HepG2 (cell line): ENCODE results near the gene PPIL3. TPM values are rescaled to one million over a fixed set of nuclear protein-coding genes. Genes with fewer than 3 reads are reported as not detected.
A peak's percentile ranks its signal among the peaks of the same experiment; 100 is the strongest.

Source experiments
- FOXA1 ChIP-seq, 2 experiments: fragments of 450-650 bp in 1 of 2; sonication (generic) in 1 of 2; formaldehyde crosslinking in 1 of 2; IDR thresholded peaks; 2 replicates each; pipeline versions ENCODE4 v1.4.0 to v1.6.1; 2016 to 2020; ENCODE audit warnings: missing genetic modification reagents in 1 of 2
- GMEB2 ChIP-seq: IDR thresholded peaks from 2 replicates; pipeline ENCODE4 v1.6.1; 2016; ENCODE audit warnings: missing biosample characterization, missing genetic modification reagents, low read depth
- KDM2A ChIP-seq: sonication (generic); formaldehyde crosslinking; IDR thresholded peaks from 2 replicates; pipeline ENCODE4 v1.4.0; 2020; ENCODE audit warnings: low read depth, missing genetic modification reagents, borderline replicate concordance
- MAF1 ChIP-seq: sonication (generic); formaldehyde crosslinking; IDR thresholded peaks from 2 replicates; pipeline ENCODE4 v1.5.0; 2020; ENCODE audit warnings: missing genetic modification reagents, borderline replicate concordance
- MED1 ChIP-seq: sonication (generic); formaldehyde crosslinking; IDR thresholded peaks from 2 replicates; pipeline ENCODE4 v1.4.0; 2020; ENCODE audit warnings: missing genetic modification reagents
- NFKBIZ ChIP-seq: IDR thresholded peaks from 2 replicates; pipeline ENCODE4 v1.6.1; 2018; ENCODE audit warnings: missing genetic modification reagents, missing compliant biosample characterization
- PAX8 ChIP-seq: sonication (generic); formaldehyde crosslinking; IDR thresholded peaks from 2 replicates; pipeline ENCODE4 v1.8.0; 2022; ENCODE audit warnings: mild to moderate bottlenecking, missing genetic modification reagents, borderline replicate concordance
- POGZ ChIP-seq: sonication (generic); formaldehyde crosslinking; IDR thresholded peaks from 2 replicates; pipeline ENCODE4 v1.4.0; 2020; ENCODE audit warnings: mild to moderate bottlenecking, missing genetic modification reagents
- REXO4 ChIP-seq: sonication (generic); formaldehyde crosslinking; IDR thresholded peaks from 2 replicates; pipeline ENCODE4 v1.8.0; 2022; ENCODE audit warnings: missing genetic modification reagents, mild to moderate bottlenecking, borderline replicate concordance
- RNF2 ChIP-seq: fragments of 450-650 bp; conservative IDR thresholded peaks from 2 replicates; pipeline ENCODE4 v1.6.1; 2016; ENCODE audit warnings: low read depth
- RORA ChIP-seq: sonication (generic); formaldehyde crosslinking; IDR thresholded peaks from 2 replicates; pipeline ENCODE4 v1.5.0; 2020; ENCODE audit warnings: mild to moderate bottlenecking, missing genetic modification reagents, moderate library complexity
- SPEN ChIP-seq: sonication (generic); formaldehyde crosslinking; IDR thresholded peaks from 2 replicates; pipeline ENCODE4 v1.5.1; 2020; ENCODE audit warnings: low read depth, mild to moderate bottlenecking, missing genetic modification reagents
- SRSF9 ChIP-seq: fragments of 200-400 bp; formaldehyde crosslinking; IDR thresholded peaks from 2 replicates; pipeline ENCODE4 v1.6.1; 2018; ENCODE audit warnings: borderline replicate concordance, mild to moderate bottlenecking, low read depth, low read length; ENCODE audit not compliant: insufficient read depth, poor library complexity, severe bottlenecking
- TEF ChIP-seq: sonication (generic); formaldehyde crosslinking; IDR thresholded peaks from 2 replicates; pipeline ENCODE4 v1.5.0; 2020; ENCODE audit warnings: missing genetic modification reagents
- ZBED4 ChIP-seq: sonication (generic); formaldehyde crosslinking; IDR thresholded peaks from 2 replicates; pipeline ENCODE4 v1.4.0; 2020; ENCODE audit warnings: missing genetic modification reagents, borderline replicate concordance
- ZNF34 ChIP-seq: sonication (generic); formaldehyde crosslinking; IDR thresholded peaks from 2 replicates; pipeline ENCODE4 v1.4.0; 2020; ENCODE audit warnings: mild to moderate bottlenecking, missing genetic modification reagents, borderline replicate concordance
- ZNF512 ChIP-seq: sonication (generic); formaldehyde crosslinking; IDR thresholded peaks from 2 replicates; pipeline ENCODE4 v1.4.0; 2020; ENCODE audit warnings: mild to moderate bottlenecking, missing genetic modification reagents
- ZNF556 ChIP-seq: sonication (generic); formaldehyde crosslinking; IDR thresholded peaks from 2 replicates; pipeline ENCODE4 v1.4.0; 2020; ENCODE audit warnings: mild to moderate bottlenecking, missing genetic modification reagents, borderline replicate concordance
- ZNF652 ChIP-seq: IDR thresholded peaks from 2 replicates; pipeline ENCODE4 v1.6.1; 2016; ENCODE audit warnings: low read depth, borderline replicate concordance
- ZNF703 ChIP-seq: sonication (generic); formaldehyde crosslinking; IDR thresholded peaks from 2 replicates; pipeline ENCODE4 v1.5.1; 2020; ENCODE audit warnings: missing genetic modification reagents, mild to moderate bottlenecking, moderate library complexity, borderline replicate concordance
- ZNF776 ChIP-seq: sonication (generic); formaldehyde crosslinking; IDR thresholded peaks from 2 replicates; pipeline ENCODE4 v1.4.0; 2020; ENCODE audit warnings: mild to moderate bottlenecking, missing genetic modification reagents
- polyA plus RNA-seq, 8 experiments: library from polyadenylated mRNA; depleted of rRNA in 3 of 8; stranded (reverse) in 7 of 8; unstranded in 1 of 8; fragments of >200 nt; fragmentation: Illumina TruSeq in 4 of 8; extraction: Trizol in 4 of 8; gene quantifications; 2 replicates each; pipeline versions ENCODE4 v1.2.1 to v1.2.3, GENCODE V29; 2011 to 2016; ENCODE audit warnings: low read depth in 4 of 8, missing spikeins in 1 of 8, mixed read lengths in 1 of 8; ENCODE audit not compliant: insufficient read depth in 1 of 8
- total RNA-seq, 5 experiments: library from RNA; depleted of rRNA; stranded (reverse); fragments of >200 nt; fragmentation: Illumina TruSeq; extraction: Trizol; gene quantifications; 2 replicates each; pipeline ENCODE4 v1.2.3, GENCODE V29; 2016; ENCODE audit warnings: low read depth in 1 of 5

Gene PPIL3
- total and polyA plus RNA-seq, 2 of the 13 experiments (the other 11 are each of a cell fraction or from before 2014, with no cell fraction given) = 98.7 to 107 TPM

GRCh38 chr2:200843993-200844948 lies 44.6 kb downstream of the PPIL3 start (continued):
- TF ChIP-seq FOXA1 (IDR thresholded peaks at IDR 0.05) (no peak), FOXA1 (CRISPR knock-in tag; IDR thresholded peaks at IDR 0.05) (no peak), MED1 (CRISPR knock-in tag) (peak; percentile 54), ZNF652 (no peak), ZNF512 (CRISPR knock-in tag) (no peak), SRSF9 (no peak), ZNF776 (CRISPR knock-in tag) (peak; percentile 87), NFKBIZ (0 out of 2 replicates have a peak, but pooled peaks have one; percentile 47), TEF (CRISPR knock-in tag) (no peak), RORA (no peak), SPEN (CRISPR knock-in tag) (peak; percentile 55; the same call in 1 of the 2 replicates), KDM2A (CRISPR knock-in tag) (peak; percentile 76), REXO4 (no peak), RNF2 (peak; percentile 89), GMEB2 (CRISPR knock-in tag) (no peak), ZBED4 (peak; percentile 53; the same call in 1 of the 2 replicates), MAF1 (CRISPR knock-in tag) (no peak), POGZ (CRISPR knock-in tag) (peak; percentile 80), ZNF34 (CRISPR knock-in tag) (no peak), PAX8 (CRISPR knock-in tag) (no peak), ZNF703 (CRISPR knock-in tag) (no peak), ZNF556 (CRISPR knock-in tag) (peak; percentile 60; the same call in 1 of the 2 replicates)
